Gastroesophageal sphincter (tissue), 3 donors: ENCODE data around the gene DHDH.

Experiments
- CTCF ChIP-seq, 4 experiments: fragments of 200-600 bp in 2 of 4; fragments of 450-650 bp in 2 of 4; sonication (generic) in 1 of 4; IDR thresholded peaks; one replicate each; pipeline ENCODE4 v1.5.1; 2017 to 2019; ENCODE audit warnings: antibody characterized with exemption in 4 of 4, mild to moderate bottlenecking in 2 of 4, moderate library complexity in 2 of 4
- EP300 ChIP-seq: sonication (generic); formaldehyde crosslinking; IDR thresholded peaks from one replicate; pipeline ENCODE4 v1.6.1; 2017; ENCODE audit warnings: antibody characterized with exemption, mild to moderate bottlenecking
- POLR2A ChIP-seq, 2 donors: fragments of 450-650 bp; IDR thresholded peaks; one replicate each; pipeline ENCODE4 v1.6.1; 2017; ENCODE audit warnings: antibody characterized with exemption in 2 of 2, mild to moderate bottlenecking in 2 of 2, moderate library complexity in 1 of 2
- POLR2AphosphoS5 ChIP-seq: sonication (generic); formaldehyde crosslinking; IDR thresholded peaks from one replicate; pipeline ENCODE4 v1.6.1; 2017; ENCODE audit warnings: antibody characterized with exemption

DNA sequence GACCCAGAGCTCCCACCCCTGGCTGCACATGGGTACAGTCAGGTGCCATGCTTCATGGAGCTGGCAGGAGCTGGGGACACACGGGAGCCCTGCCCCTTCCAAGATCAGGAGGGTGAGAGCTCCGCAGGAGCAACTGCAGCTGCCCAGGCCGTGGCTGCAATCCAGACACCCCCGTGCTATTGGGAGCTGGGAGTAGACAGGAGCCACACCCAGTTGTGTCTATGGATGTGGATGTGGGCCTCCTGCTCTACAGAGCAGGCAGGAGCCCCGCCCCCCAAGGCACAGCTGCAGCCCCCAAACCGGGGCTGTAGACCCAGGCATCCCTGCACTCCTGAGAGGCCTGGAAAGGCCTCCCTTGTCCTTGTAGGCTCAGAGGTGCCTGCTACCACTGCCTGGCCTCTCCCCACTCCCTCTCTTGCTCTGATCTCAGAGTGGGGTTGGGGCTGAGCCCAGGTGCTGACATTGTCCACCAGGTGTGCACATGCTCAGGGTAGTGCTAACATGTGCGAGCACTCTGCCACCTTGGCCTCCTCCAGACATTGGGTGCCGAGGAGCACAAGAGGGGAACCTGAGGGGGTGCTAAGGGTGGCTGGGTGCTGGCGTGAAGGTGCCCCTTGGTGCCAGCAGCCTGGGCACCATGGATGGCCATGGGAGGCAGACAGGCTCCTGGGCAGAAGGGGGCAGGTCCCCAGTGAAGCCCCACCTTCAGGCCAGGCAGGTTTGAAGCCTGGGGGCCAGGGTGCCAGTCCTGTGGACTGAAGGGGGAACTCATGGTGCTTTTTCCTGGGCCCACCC, 13.2 kb downstream of the DHDH start:
- no peak for TF ChIP-seq POLR2AphosphoS5
- no peak for TF ChIP-seq CTCF (IDR thresholded peaks at IDR 0.05)
- TF ChIP-seq POLR2A (IDR thresholded peaks at IDR 0.05), result no peak
- no peak for TF ChIP-seq EP300
